GM18511 (cell line): Measurements from ENCODE around the gene COMP.

Experiments
- ATAC-seq: cut with Tn5 transposase; IDR thresholded peaks from one replicate; pipeline ENCODE4 v1.9.1; 2021; ENCODE audit warnings: mild to moderate bottlenecking, moderate library complexity; ENCODE audit not compliant: unreplicated experiment

COMP gene

DNA sequence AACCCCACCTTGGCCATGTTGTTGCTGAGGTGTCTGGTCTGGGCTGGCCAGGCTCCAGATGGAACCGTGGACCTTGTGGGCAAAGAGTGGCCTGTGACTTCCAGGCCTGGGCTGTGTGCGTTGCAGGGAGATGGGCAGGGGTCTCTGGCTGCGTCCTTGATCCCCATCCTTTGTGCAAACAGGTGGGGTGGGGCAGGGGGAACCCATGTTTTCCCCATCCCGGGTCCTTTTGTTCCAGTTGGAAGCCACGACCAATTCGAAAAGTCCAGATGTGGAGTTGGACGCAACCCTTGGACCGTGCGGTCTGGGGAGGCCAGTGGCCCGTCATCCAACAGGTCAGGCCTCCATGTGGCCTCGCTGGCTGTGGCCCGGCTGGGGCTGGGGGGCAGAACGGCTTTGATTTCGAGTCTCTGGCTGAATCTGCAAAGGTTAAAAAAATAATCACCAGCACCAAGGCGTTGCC lies 13.1 kb upstream of the COMP start:
- no peak for ATAC-seq

DNA sequence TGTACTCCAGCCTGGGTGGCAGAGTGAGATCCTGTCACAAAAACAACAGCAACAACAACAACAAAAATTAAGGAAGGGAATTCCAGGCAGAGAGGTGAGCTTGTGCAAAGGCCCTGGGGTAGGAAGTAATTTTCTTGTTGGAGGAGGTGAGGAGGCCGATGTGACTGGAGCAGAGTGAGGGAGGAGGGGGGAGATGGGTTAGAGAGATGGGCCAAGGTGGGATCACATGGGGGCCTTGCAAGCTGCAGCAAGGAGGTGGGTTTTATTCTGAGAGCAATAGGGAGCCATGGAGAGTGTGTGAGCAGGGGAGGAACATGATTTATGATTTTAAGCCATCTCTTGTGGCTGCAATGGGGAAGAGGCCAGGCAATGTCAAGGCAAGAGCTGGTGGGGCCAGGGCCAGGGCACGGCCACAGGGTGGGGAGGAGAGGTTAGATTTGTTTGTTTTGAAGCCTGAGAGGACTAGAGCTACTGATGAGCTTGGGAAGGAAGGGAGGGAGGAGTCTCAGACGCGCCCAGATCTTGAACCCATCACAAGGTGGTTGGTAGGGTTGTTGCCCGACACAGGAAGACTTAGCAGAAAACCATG lies 12.5 kb upstream of the COMP start:
- ATAC-seq: no peak

DNA sequence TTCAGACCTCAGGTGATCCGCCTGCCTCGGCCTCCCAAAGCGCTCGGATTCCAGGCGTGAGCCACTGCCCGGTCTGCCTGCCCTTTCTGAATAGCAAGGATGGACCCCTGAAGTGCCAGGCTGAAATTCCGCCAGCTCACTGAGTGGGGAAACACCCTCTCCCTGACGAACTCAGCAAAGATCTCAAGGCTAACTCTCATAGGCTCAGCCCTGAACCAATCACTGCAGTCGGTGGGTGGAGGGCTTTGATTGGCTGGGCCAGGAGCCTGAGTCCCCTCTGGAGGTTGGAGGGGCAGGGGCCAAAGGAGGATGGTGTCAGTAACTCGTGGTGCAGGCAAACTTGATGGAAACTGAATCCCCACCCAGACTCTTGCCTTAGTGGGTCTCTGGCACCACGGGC lies 11.2 kb upstream of the COMP start:
- ATAC-seq: no peak

DNA sequence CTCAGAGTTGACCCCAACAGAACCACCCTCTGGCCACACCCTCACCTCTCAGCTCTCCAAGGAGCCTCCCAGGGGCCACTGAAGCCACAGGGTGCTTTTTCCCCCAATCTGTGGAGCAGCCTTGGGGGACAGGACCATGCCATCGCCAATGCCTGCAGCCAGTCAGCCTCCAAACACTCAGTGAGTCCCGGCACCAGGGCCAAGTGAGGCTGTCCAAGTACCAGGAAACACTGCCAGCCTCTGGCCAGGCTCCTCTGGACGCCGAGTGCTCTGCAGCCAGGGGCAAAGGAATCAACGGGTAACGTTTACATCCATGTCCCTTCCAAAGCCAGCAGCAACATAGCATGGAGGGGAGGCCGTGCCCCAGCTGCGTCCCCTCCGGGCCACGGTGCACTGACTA lies 9.5 kb upstream of the COMP start:
- ATAC-seq: no peak

DNA sequence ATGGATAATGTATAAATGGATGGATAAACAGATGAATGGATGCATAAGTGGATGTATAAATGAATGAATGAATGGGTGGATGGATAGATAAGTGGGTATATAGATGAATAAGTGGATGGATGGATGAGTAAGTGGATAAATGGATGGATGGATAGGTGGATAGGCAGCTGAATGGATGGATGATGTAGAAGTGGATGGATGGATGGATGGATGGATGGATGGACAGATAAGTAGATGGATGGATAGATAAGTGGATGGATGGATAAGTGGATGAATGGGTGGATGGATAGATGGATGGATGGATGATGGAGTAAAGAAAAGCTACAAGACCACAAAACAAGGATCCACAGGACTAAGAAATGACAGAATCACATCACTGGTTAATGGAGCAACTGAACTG lies 9.0 kb upstream of the COMP start:
- ATAC-seq: no peak

DNA sequence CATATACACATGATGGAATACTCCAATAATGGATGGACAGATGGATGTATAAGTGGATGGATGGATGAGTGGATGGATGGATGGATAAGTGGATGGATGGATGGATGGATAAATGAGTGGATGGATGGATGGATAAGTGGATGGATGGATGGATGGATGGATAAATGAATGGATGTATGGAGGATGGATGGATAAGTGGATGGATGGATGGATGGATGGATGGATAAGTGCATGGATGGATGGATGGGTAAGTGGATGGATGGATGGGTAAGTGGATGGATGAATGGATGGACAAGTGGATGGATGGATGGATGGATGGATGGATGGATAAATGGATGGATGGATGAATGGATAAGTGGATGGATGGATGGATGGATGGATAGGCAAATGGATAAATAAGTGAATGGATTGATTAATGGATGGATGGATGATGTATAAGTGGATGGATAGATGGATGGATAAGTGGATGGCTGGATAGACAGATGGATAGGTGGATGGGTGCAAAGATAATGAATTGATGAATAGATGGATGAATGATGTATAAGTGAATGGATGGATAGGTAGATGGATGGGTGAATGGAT lies 8.4 kb upstream of the COMP start:
- ATAC-seq: no peak

DNA sequence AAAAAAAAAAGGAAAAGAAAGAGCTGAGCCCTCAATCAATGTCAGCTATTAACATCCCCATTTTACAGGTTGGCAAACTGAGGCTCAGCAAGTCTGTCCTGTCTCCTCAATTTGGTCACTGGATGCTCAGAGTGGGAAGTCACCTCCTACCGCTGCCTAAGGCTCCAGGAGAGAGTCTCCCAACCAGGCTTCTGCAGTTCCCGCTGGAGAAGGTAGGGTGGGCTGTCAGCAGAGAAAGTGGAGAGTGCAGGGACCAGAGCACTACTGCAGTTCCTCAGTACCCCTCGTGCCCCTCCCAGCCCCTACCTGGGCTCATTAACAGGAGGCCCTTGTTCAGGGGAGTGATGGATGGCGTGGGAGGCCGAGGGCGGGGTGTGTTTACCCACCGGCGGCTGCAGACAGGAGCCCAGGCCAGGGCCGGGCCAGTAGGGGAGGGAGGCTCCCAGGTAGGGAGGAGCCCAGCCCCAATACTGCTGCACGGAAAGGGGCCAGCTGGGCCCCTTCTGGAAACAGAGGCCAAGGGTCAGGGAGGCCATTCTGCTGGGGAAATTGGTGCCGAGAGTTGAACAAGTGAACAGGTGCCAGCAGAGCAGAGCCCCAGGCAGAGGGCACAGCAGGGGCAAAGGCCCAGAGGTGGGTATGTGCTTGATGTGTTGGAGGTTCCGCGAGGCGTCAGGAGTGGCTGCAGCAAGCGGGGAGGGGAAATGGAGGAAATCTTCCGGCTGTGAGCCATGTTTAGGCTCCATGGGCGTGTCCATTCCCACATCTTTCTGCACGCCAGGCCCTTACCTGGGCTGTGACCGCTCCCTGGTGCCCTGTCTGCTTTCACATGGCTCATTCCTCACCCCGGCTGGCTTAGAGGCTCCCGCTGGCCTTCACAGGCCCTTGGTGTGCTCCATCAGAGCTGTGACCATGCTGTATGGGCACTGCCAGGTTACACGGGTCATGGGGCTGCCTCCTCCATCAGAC lies 7.6 kb upstream of the COMP start:
- ATAC-seq: no peak

DNA sequence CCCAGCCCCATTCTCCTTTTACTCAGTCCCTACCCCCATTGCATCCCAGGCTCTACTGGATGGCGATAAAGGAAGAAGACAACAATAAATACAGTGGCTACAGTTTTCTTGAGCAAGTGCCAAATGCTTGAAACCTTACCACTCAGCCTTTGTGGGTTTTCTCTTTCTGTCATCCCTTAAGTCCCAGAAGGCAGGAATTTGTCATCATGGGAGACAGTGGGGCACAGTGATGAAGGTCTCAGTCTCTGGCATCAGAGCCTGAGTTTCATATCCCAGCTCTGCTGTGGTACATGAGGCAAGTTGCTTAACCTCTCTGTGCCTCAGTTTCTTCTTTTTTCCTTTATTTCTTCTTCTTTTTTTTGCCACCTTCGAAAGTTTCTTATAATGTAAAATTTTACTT lies 5.1 kb upstream of the COMP start:
- ATAC-seq: no peak

DNA sequence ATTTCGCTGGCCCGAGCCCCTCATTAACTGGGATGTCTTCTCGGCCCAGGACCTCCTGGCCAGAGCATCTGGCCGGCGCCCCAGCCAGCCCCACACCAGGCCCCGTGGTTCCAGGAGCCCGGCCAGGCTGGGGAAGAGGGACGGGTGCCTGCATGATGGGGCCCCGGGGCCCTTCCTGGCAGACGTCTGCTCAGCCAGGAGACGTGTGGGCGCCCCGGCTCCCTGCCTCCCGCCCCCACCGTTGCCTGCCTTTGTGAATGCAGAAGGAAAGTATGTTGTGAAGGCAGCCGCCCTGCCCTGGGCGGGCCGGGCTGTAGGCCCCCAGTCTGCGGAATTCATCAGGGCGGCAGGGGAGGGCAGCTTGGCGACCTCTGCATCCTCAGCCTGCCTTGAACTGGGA lies 4.4 kb upstream of the COMP start:
- no peak for ATAC-seq

DNA sequence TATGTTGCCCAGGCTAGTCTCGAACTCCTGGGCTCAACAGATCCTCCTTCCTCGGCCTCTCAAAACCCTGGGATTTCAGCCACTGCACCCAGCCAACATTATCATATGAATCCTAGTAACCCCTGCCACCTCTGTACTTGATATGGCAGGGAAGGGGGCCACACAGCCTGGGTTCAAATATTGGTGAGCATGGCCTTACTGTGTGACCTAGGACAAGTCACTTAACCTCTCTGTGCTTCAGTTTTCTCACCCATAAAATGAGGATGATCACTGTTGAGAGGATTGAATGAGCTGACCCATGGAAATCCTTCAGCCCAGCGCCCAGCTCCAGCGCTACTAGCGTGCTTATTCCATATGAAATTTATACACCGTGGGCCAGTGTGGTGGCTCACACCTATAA lies 3.6 kb upstream of the COMP start:
- no peak for ATAC-seq

DNA sequence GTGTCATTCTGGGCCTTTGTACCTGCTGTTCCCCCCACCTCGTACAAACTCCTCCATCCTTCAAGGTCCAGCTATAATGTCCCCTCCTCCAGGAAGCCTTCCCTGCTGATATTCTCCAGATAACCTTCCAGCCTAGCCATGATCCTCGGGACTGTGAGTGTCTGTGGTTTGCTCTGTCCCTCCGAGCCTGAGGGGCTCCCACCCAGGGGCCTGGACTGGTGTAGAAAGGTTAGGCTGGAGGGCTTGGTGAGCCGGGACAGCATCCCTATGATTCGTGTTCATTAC lies 2.9 kb upstream of the COMP start:
- ATAC-seq: no peak

DNA sequence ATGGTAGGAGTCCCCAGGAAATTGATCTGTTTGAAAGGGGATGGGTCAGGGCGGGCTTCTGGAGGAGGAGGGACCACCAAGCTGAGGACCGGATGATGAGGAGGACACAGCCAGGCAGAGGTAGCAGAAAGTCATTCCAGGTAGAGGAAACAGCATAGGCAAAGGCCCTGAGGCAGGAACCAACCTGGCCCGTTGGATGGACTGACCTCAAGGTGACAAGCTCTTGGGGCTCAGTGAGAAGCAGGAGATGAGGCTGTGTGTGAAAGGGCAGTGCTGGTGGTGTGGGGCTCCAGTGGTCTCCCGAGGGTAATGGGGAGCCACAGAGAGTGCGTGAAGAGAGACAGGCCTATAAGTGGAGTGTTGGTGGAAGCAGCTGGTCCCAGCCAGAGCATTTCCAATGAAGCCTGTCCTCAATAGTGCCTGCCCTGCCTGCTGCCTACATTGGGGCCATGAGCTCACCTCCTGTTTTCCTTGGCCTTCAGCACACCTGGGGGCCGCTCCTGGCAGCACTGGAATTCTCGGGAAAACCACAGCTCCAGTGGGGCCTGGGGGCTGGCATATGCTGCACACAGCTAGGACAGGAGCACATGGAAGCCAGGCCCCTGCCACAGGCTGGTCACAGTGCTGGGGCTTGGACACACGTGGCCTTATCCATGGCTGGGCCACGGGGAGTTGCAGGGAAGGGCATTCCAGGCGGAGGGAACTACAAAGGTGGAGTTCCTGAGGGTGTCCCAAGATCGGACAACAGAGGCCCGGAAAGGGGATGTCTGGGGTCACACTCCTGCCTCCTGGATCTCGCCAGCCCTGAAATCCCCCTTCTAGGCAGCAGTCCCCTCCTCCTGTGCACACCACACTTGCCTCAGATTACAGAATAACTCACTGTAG lies 2.3 kb upstream of the COMP start:
- no peak for ATAC-seq

DNA sequence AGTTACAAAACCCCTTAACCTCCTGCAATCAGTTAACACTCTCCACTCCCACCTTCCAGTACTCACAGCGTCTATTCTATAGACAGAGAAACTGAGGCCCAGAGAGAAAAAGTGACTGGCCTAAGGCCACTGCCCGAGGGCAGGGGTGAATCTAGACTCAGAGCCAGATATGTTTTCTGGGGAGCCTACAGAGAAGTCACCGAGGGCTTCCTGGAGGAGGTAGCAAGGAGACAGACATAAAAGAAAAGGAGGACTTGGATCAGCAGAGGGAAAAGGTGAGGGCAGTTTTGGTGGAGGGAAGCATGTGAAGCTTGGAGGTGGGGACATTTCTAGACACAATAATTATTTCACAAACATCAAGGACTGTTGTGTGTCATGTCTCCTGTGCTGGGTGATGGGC lies 1.6 kb upstream of the COMP start:
- no peak for ATAC-seq

DNA sequence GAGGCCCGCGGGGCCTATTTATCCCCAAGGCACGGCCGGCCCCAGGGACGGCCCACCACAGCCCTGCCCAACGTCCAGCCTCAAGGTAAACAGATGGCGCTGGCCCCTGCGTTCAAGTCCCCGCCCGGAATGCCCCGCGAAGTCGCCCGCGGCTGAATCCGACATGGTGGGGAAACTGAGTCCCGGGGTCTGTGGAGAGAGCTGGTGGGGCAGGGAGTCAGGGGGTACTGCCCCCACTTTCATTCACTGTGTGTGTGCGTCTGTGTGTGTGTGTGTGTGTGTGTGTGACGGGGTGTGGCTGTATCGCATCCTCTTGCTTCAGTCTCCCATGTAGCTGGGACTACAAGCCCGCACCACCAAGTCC lies 192 bp upstream of the COMP start:
- no peak for ATAC-seq

DNA sequence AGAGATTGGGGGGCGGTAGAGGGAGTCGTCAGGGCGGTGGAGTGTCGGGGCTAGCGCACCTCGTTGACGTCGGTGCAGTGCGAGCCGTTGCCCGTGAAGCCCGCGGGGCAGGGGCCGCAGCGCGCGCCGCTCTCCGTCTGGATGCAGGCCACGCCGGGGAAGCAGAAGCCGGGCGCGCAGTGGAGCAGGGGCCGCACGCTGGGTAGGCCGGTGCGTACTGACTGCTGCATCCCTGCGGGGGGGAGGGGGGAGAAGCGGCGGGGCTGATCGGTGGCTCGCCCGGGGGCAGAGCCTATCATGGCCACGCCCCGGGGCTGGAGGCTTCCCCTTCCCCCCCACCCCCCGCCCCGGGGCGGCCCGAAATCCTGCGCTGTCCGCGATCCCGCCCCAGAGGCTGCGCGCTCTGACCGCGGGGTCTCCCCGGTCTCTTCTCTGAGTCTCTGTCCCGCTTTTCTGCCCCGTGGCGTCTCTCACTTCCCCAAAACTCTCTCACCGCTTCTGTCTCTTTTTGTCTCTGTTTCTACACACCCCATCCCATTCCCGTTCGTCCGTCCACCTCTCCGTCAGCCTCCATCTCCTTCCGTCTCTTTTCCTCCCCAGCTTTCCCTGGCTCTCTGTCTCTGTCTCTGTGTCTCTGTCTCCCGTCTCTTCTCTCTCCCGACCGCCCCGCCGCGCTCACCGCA lies 1.1 kb downstream of the COMP start:
- ATAC-seq: no peak

DNA sequence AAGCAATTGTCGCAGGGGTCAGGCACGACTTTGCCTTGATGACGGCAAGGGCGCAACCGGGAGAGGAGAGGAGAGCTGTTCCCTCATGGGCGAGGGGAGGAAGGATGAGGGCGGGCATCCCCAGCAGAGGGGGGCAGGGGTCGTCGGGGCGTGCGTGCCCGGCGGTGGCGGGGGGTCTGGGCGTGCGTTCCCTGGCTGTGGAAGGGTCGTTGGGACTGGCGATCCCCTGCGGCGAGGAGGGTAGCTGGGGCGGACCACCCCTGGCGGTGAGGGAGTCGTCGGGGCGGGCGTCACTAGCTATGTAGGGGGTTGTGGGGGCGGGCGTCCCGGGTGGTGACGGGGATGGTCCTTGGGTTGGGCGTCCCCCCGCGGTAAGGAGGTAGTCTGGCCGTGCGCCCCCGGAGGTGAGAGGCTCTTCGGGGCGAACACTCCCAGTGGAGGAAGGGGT lies 1.7 kb downstream of the COMP start:
- ATAC-seq: no peak

DNA sequence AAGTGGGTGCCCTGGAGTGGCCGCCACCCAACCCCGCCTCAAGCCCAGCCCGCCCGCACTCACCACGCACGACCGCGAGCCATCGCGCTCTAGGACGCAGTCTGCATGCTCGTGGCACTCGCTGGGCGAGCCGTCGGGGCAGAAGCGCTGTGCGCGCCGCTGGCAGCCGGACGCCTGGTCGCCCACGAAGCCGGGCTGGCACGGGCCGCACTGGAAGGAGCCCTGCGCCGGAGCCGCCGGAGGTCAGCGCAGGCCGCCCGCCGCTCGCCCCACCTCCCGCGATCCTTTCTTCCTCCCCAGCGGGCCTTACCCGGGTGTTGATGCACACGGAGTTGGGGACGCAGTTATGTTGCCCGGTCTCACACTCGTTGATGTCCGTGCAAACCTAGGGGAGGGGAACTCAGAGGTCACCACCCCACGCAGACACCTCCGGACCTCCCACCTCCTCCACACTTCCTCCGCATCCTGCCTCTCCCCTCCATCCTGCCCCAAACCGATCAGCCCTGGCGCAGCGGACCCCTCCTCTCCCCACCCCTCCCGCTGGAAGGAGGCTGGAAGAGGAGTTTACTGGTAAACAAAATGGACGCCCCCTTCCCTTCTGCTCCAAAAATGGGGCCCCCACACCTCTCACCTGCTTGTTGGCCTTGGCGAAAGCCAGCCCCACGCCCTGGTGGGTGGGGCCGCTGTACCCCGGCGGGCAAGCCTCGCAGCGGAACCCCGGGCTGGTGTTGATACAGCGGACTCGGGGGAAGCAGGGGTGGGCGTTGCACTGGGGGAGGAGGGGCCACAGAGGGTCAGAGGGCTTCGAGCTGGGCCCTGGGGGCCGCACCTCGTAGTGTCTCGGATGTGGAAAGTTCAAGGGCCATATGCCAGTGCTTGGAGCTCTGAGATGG lies 2.3 kb downstream of the COMP start:
- ATAC-seq: no peak

DNA sequence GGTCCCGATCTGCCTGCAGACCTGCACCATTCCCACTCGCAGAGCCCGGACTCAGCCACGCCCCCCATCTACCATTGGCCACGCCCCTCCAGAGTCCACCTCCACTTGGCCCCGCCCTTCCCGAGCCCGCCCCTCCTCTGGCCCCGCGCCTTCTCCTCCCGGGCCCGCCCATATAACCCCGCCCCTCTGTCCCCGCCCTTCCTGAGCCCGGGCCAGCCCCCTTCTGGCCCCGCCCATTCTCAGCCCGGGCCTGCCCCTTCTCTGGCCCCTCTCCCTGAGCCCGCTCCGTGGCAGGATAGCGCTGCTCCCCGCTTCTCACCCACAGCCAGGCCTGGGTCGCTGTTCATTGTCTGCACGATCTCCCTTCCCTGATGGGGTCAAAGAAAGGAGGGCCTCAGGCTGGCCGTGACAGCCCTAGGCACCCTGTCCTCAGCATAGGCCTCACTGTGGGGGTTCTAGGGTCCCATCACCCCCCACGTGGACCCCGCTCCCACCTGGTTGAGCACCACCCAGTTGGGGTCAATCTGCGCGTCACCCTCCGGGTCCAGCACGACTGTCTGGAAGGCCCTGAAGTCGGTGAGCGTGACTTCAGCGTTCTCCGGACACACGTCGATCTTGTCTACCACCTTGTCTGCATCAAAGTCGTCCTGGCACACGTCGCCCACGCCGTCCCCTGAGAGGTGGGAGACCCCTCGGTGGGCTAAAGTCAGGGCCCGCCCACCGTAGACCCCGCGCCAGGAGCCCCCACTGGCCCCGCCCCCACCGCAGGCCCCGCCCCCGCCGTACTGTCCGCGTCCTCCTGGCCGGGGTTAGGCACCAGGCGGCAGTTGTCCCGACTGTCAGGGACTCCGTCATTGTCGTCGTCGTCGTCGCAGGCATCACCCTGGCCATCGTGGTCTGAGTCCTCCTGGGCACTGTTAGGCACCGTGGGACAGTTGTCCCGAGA lies 5.7 kb downstream of the COMP start:
- ATAC-seq: no peak

DNA sequence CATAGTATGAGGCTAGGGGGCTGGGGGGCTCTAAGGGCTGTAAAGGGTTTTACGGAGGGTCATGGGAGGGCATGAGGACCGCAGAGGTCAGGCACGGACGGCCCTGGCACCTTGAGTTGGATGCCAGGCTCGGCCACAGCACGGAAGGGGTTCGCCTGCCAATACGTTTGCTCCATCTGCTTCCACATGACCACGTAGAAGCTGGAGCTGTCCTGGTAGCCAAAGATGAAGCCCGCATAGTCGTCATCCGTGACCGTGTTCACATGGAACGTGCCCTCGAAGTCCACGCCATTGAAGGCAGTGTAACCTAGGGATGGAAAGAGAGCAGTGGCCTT lies 6.4 kb downstream of the COMP start:
- no peak for ATAC-seq
